HCEC 1CT (cell line): ENCODE results near the gene ZNFX1.
"Not testable (repeated sequence)": the region's sequence is repeated elsewhere in the genome, so short reads cannot be mapped to it uniquely, and the experiment has no call there.

Experiments
- DNase-seq: peaks from one replicate; pipeline ENCODE4 v3.0.0-alpha.2; 2017

ZNFX1 gene

GRCh38 chr20:49247169-49247723 lies 30.6 kb downstream of the ZNFX1 start:
- no peak for DNase-seq

- DNase-seq, result peak; percentile 66
Measured at GRCh38 chr20:49245921-49246740, 31.7 kb downstream of the ZNFX1 start.

- no peak for DNase-seq
Measured at GRCh38 chr20:49237531-49237930, 40.3 kb downstream of the ZNFX1 start.

- DNase-seq, result no peak
Measured at GRCh38 chr20:49236301-49236700, 41.6 kb downstream of the ZNFX1 start.

- no peak for DNase-seq
Measured at GRCh38 chr20:49234831-49235230, 43.0 kb downstream of the ZNFX1 start.

- no peak for DNase-seq
Measured at GRCh38 chr20:49233226-49233625, 44.6 kb downstream of the ZNFX1 start.

GRCh38 chr20:49231471-49231870 lies 46.4 kb downstream of the ZNFX1 start:
- DNase-seq, result no peak

- no peak for DNase-seq
Measured at GRCh38 chr20:49230561-49231133, 47.2 kb downstream of the ZNFX1 start.

- no peak for DNase-seq
Measured at GRCh38 chr20:49230021-49230420, 47.8 kb downstream of the ZNFX1 start.

- no peak for DNase-seq
Measured at GRCh38 chr20:49229381-49229780, 48.5 kb downstream of the ZNFX1 start.

- no peak for DNase-seq
Measured at GRCh38 chr20:49228676-49229075, 49.2 kb downstream of the ZNFX1 start.

GRCh38 chr20:49225896-49226295 lies 52.0 kb downstream of the ZNFX1 start:
- no peak for DNase-seq

- no peak for DNase-seq
Measured at GRCh38 chr20:49219924-49220831, 57.7 kb downstream of the ZNFX1 start.

- DNase-seq, result peak; percentile 98
Measured at GRCh38 chr20:49219091-49219923, 58.5 kb downstream of the ZNFX1 start, which contains the start of gene DDX27. Gene DDX27, plus strand, starts transcription at chr20:49219416. Its CDS starts 33 bp downstream, at chr20:49219449.

GRCh38 chr20:49218739-49219090 lies 59.1 kb downstream of the ZNFX1 start:
- not testable (repeated sequence) for DNase-seq

- peak; percentile 72 for DNase-seq
Measured at GRCh38 chr20:49216991-49217578, 60.8 kb downstream of the ZNFX1 start.

GRCh38 chr20:49215232-49215631 lies 62.6 kb downstream of the ZNFX1 start:
- DNase-seq, result no peak

GRCh38 chr20:49214571-49214970 lies 63.3 kb downstream of the ZNFX1 start:
- DNase-seq, result no peak

- no peak for DNase-seq
Measured at GRCh38 chr20:49210757-49211110, 67.1 kb downstream of the ZNFX1 start.

GRCh38 chr20:49210101-49210756 lies 67.6 kb downstream of the ZNFX1 start:
- DNase-seq, result no peak

- DNase-seq, result no peak
Measured at GRCh38 chr20:49207076-49207475, 70.8 kb downstream of the ZNFX1 start.
